Panc1 (cell line): ENCODE data around the gene NEU1. TPM values are rescaled to one million over a fixed set of nuclear protein-coding genes. Genes with fewer than 3 reads are reported as not detected.

Experiments
- ATAC-seq: fragments of 200-7000 bp; cut with Tn5 transposase; 2 replicates; pipeline ENCODE4 v1.9.1; 2020; ENCODE audit warnings: mild to moderate bottlenecking, moderate library complexity
- BruUV-seq: library from RNA; stranded (reverse); fragments of 400-500 nt; replicated peaks from 2 replicates; lab custom pipeline; 2021; lab: Mats Ljungman, UMichigan
- CTCF ChIA-PET: fragments of 300-600 bp; sonication (Branson Sonifier 250); formaldehyde crosslinking; loops from one replicate; lab custom pipeline; 2022; ENCODE audit warnings: antibody characterized with exemption; lab: Charles Lee
- POLR2A ChIA-PET: fragments of 300-600 bp; sonication (Branson Sonifier 250); formaldehyde crosslinking; loops from one replicate; lab custom pipeline; 2022; ENCODE audit warnings: antibody characterized with exemption; lab: Charles Lee
- DNase-seq: peaks from one replicate; pipeline ENCODE4 v3.0.0-alpha.2; 2010; ENCODE audit warnings: low read depth, low spot score
- H3K27ac ChIP-seq: 2 replicates; pipeline ENCODE4 v1.5.1; 2011; ENCODE audit warnings: mild to moderate bottlenecking, low read length, inconsistent platforms
- H3K27me3 ChIP-seq: fragments of 200-500 bp; sonication (Bioruptor generic); 2 replicates; pipeline ENCODE4 v1.6.0; 2014; ENCODE audit warnings: low read length, inconsistent platforms; ENCODE audit not compliant: control insufficient read depth, insufficient read depth
- H3K36me3 ChIP-seq: fragments of 200-500 bp; sonication (Bioruptor generic); 2 replicates; pipeline ENCODE4 v1.5.1; 2014; ENCODE audit warnings: inconsistent platforms, mild to moderate bottlenecking, low read length, moderate library complexity; ENCODE audit not compliant: control insufficient read depth, insufficient read depth
- H3K4me1 ChIP-seq: 2 replicates; pipeline ENCODE4 v1.5.1; 2011; ENCODE audit warnings: inconsistent platforms, mild to moderate bottlenecking, low read length, moderate library complexity; ENCODE audit not compliant: control insufficient read depth, insufficient read depth
- H3K4me3 ChIP-seq, 2 experiments: 2 replicates each; pipeline ENCODE4 v1.5.1; 2011 to 2012; ENCODE audit warnings: low read depth in 2 of 2, low read length in 2 of 2, mild to moderate bottlenecking in 2 of 2, inconsistent platforms in 1 of 2, moderate library complexity in 1 of 2
- H3K9me3 ChIP-seq: fragments of 200-500 bp; sonication (Bioruptor generic); 2 replicates; pipeline ENCODE4 v1.5.1; 2014; ENCODE audit warnings: low read depth, mild to moderate bottlenecking, inconsistent platforms, low read length, moderate library complexity; ENCODE audit not compliant: control insufficient read depth, insufficient read depth
- CTCF ChIP-seq: fragments of 450-650 bp; IDR thresholded peaks from 2 replicates; pipeline ENCODE4 v1.5.1; 2017; ENCODE audit warnings: mild to moderate bottlenecking
- POLR2AphosphoS5 ChIP-seq: IDR thresholded peaks from 2 replicates; pipeline ENCODE4 v1.6.1; 2012; ENCODE audit warnings: mild to moderate bottlenecking, low read depth, low read length, moderate library complexity
- REST ChIP-seq, 2 experiments: IDR thresholded peaks; 2 replicates each; pipeline ENCODE4 v1.6.1; 2011 to 2012; ENCODE audit warnings: low read depth in 2 of 2, control low read depth in 1 of 2, low read length in 1 of 2, mild to moderate bottlenecking in 1 of 2, moderate library complexity in 1 of 2; ENCODE audit not compliant: insufficient read depth in 1 of 2
- SIN3A ChIP-seq: IDR thresholded peaks from 2 replicates; pipeline ENCODE4 v1.6.1; 2012; ENCODE audit warnings: low read depth, mild to moderate bottlenecking, low read length, moderate library complexity, borderline replicate concordance; ENCODE audit not compliant: insufficient read depth
- TCF7L2 ChIP-seq: IDR thresholded peaks from 2 replicates; pipeline ENCODE4 v1.6.1; 2011; ENCODE audit warnings: mild to moderate bottlenecking, low read depth, low read length, inconsistent platforms
- in situ Hi-C: cut with HindIII; loops from 2 replicates; pipeline ENCODE4 v1.10.0; 2016; ENCODE audit warnings: low sequenced_read_pairs, low pct_unique_long_range_greater_than_20kb
- intact Hi-C: fragments of 100-400 bp; cut with micrococcal nuclease; formaldehyde crosslinking; loops from one replicate; pipeline ENCODE4 v1.10.0; 2022; ENCODE audit not compliant: unreplicated experiment
- total RNA-seq: library from RNA; stranded (reverse); gene quantifications from one replicate; pipeline ENCODE4 v1.2.1, GENCODE V29; 2021; ENCODE audit not compliant: unreplicated experiment

Gene NEU1
- total RNA-seq, 1 experiment from 2014 or later: 111 TPM

GRCh38 chr6:31881136-31881859 lies 18.7 kb upstream of the NEU1 start:
- BruUV-seq: no TSS peak
- no peaks in the 10 kb centered on the region for H3K27me3 ChIP-seq
- ATAC-seq (no peak), DNase-seq (no peak)
- in situ Hi-C loops (no loop called here), intact Hi-C loops (no loop called here)
- H3K36me3 ChIP-seq: no peaks in the 10 kb centered on the region
- no peak overlapping the region for H3K4me3 ChIP-seq
- POLR2A ChIA-PET: no interaction called here
- no peaks in the 10 kb centered on the region for H3K9me3 ChIP-seq
- no peak overlapping the region for H3K27ac ChIP-seq
- H3K4me1 ChIP-seq: peaks cover 17% of the 10 kb centered on the region; the same call in 1 of the 2 replicates
- no peak for TF ChIP-seq REST (IDR thresholded peaks at IDR 0.05; ENCODE audit: insufficient read depth in 1 of 2, low read depth in 2 of 2, low read length in 1 of 2)
- no peak for TF ChIP-seq POLR2AphosphoS5
- no peak for TF ChIP-seq CTCF
- TF ChIP-seq SIN3A: no peak
- TF ChIP-seq TCF7L2: no peak
- CTCF ChIA-PET: no interaction called here

GRCh38 chr6:31880616-31881015 lies 18.0 kb upstream of the NEU1 start:
- CTCF ChIA-PET: no interaction called here
- Histone ChIP-seq H3K27me3 (no peaks in the 10 kb centered on the region), H3K4me1 (peaks cover 21% of the 10 kb centered on the region), H3K4me3 (no peak overlapping the region), H3K9me3 (no peaks in the 10 kb centered on the region), H3K36me3 (no peaks in the 10 kb centered on the region), H3K27ac (no peak overlapping the region)
- intact Hi-C loops (no loop called here), in situ Hi-C loops (no loop called here)
- BruUV-seq: no TSS peak
- no peak for TF ChIP-seq REST (IDR thresholded peaks at IDR 0.05; ENCODE audit: insufficient read depth in 1 of 2, low read depth in 2 of 2, low read length in 1 of 2)
- no peak for TF ChIP-seq CTCF
- no peak for TF ChIP-seq SIN3A
- TF ChIP-seq TCF7L2: no peak
- no peak for TF ChIP-seq POLR2AphosphoS5
- POLR2A ChIA-PET: no interaction called here
- DNase-seq (no peak), ATAC-seq (no peak)
